CD4-positive, alpha-beta T cell treated with Interleukin-21 for 1 hour (primary cell): ENCODE results near the gene CACTIN.
"Not testable (repeated sequence)": the region's sequence is repeated elsewhere in the genome, so short reads cannot be mapped to it uniquely, and the experiment has no call there.

Source experiments
- DNase-seq: peaks from one replicate; pipeline ENCODE4 v3.0.0-alpha.2; 2020

Gene CACTIN

DNA sequence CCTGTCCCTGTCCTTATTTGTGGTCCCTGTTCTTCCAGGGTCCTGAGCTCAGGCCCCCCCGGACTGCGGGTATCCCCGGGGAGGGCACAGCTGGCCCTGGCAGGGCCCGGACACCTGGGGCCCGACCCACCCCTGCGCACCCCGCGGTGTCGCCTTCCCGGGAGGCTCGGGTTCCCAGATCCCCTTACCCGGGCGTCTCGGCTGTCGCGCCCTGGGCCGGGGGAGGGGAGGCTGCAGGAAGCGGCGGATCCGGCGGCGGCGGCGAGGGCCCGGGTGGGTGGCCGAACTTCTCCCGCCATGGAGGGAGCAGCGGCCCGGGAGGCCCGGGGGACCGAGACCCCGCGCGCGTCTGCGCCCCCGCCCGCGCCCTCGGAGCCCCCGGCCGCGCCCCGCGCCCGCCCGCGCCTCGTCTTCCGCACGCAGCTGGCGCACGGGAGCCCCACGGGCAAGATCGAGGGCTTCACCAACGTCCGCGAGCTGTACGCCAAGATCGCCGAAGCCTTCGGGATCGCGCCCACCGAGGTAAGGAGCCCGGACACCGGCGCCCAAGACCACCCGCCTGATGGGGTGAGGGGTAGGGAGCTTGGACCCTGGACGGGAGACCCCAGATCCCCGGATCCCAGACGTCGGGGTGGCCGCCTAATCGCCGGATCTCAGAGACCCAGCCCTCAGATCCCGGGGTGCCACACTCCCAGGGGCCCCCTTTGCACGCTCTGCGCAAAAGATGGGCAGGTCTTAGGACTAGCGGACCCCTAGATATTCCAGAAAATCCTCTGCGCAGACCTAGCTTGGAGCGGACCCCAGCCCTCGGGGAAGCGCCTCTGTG, 41.1 kb downstream of the CACTIN start, which contains the start of gene GIPC3:
Gene GIPC3, plus strand, starts transcription at position 178 of the 826 bp plus-strand sequence. Its CDS starts 120 bp downstream, at position 298.
- no peak for DNase-seq

DNA sequence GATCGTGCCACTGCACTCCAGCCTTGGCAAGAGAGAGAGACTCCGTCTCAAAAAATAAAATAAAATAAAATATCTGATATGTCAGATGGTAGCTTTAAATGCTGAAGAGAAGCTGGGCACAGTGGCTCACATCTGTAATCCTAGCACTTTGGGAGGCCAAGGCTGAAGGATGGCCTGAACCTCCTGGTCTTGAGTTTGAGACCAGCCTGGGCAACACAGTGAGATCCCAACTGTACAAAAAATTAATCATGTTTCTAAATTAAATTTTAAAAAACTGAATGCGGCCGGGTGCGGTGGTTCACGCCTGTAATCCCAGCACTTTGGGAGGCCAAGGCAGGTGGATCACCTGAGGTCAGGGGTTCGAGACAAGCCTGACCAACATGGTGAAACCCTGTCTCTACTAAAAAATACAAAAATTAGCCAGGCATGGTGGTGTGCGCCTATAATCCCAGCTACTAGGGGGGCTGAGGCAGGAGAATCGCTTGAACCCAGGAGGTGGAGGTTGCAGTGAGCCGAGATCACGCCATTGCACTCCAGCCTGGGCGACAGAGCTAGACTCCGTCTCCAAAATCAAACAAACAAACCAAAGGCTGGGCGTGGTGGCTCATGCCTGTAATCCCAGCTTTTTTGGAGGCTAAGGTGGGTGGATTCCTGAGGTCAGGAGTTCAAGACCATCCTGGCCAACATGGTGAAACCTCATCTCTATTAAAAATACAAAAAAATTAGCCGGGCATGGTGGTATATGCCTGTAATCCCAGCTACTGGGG, 42.4 kb downstream of the CACTIN start:
- DNase-seq = not testable (repeated sequence)

DNA sequence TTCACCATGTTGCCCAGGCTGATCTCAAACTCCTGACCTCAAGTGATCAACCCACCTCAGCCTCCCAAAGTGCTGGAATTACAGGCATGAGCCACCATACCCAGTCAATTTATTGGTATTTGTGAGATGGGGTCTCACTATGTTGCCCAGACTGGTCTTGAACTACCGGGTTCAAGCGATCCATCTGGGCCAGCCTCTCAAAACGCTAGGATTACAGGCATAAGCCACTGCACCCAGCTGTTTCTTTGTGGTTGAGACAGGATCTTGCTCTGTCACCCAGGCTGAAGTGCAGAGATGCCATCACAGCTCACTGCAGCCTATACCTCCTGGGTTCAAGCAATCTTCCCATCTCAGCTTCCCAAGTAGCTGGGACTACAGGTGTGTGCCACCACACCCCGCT, 44.8 kb downstream of the CACTIN start:
- not testable (repeated sequence) for DNase-seq

DNA sequence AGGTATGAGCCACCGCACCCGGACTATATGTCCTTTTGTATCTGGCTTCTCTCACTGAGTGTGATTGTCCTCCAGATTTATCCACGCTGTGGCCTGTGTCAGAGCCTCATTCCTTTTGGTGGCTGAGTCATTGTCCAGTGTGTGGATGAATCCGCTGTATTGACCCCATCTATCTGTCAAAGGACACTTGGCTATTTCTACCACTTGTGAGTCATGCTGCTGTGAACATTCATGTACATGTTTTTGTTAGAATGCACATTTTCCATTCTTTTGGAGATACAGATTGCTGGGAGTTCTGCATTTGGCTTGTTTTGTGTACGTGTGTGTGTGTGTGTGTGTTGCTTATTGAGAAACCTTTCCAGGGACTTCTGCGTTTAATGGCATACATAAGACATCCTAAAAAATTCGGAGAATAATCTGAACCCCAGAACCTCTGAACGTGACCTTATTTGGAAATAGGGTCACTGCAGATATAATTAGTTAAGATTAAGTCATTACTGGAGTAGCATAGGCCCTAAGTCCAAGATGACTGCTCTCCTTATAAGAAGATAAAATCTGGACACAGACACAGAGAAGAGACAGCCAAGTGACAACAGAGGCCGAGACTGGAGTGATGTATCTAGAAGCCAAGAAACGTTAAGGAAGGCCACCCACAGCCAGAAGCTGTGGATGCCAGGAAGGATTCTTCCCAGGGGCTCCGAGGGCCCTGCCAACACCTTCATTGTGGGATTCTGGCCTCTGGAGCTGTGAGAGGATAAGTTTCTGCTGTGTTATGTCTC, 46.2 kb downstream of the CACTIN start:
- DNase-seq = no peak

DNA sequence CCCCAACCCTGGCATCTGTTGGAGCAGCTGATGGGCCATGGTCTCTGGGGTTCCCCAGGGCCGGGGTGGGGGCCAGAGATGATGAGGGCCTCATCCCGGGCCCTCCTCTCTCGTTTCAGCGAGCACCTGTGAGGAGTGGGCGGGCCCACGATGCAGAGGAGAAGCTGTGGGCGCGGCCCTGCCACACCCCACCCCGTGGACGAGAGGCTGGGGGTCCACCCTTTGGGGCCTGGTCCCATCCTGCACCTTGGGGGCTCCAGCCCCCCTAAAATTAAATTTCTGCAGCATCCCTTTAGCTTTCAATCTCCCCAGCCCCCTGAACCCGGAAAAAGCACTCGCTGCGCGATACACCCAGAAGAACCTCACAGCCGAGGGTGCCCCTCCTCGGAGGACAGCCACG, 48.2 kb downstream of the CACTIN start:
- DNase-seq = no peak

DNA sequence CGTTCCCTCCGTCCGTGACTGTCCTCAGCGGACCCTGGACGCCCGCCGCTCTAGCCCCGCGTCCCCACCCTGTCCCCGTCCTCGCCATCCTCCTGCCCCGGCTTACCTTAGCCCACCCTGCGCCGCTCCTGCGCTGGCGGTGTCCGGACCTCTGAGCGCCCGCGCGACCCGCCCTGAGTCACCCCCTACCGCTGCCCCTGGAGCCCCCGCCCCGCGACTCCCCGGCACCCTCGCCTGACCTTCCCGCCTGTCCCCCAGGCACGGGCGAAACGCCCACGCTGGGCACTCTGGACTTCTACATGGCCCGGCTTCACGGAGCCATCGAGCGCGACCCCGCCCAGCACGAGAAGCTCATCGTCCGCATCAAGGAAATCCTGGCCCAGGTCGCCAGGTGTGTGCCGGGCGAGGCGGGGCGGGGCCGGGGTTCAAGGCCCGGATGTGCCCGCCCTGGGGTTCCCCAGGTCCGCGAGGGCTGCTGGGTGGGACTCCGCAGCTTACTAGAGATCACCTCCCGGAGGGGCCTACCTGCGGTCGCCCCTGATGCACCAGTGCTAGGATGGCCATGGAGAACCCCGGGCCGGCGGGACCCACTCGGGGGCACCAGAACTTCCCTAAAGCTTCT, 48.8 kb downstream of the CACTIN start:
- no peak for DNase-seq

DNA sequence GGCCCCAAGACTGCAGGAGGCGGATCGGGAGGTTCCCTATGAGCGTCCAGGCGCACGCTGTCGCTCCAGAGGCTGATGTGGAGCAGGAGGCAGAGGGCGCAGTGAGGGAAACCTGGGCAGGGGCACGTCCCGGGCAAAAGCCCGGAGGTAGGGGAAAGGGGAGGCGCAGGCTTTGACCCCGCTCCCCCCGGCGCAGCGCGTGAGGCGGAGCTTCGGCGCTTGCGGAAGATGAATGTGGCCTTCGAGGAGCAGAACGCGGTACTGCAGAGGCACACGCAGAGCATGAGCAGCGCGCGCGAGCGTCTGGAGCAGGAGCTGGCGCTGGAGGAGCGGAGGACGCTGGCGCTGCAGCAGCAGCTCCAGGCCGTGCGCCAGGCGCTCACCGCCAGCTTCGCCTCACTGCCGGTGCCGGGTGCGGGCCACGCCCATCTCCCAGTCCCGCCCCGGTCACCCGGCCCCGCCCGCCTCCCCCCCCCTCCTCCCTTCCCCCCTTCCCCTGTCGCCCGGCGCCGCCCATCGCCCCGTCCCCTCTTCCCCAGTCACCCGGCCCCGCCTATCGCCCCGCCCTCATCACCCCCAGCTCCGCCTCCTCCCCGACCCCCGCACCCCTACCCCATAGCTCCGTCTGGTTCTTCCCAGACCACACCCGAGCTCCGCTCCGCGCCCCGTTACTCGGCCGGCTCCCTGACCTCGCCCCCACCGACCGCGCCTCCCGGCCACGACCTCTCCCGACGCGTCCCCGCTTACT, 49.7 kb downstream of the CACTIN start:
- no peak for DNase-seq

DNA sequence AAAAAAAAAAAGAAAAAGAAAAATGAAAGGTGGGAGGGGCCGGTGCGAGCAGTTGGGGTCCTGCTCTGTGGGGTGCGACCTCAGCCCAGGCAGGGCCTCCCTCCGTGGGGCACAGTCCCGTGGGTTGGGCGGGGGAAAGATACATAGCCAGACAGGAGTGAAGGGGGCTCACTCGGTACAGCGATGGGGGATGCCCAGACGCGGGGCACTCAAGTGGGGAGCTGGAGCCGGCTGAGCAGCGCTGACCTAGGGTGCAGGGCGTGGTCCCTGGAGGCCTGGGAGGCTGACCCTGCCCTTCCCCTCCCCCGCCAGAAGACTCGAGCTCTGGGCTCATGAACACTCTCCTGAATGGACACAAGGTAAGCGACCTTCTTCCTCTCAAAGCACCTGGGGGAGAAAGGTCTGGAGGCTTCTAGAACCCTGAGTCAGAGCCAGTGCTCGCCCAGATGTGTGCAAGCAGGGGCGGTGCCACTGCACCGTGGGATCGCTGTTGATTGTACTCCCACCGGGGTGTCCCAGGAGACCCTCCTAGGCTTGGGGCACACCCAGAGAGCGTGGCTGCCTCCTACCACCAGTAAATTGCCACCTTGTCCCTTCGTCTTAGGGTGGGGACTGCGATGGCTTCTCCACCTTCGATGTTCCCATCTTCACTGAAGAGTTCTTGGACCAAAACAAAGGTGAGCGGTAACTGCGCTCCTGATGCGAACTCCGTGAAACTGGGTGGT, 50.5 kb downstream of the CACTIN start:
- DNase-seq = no peak

DNA sequence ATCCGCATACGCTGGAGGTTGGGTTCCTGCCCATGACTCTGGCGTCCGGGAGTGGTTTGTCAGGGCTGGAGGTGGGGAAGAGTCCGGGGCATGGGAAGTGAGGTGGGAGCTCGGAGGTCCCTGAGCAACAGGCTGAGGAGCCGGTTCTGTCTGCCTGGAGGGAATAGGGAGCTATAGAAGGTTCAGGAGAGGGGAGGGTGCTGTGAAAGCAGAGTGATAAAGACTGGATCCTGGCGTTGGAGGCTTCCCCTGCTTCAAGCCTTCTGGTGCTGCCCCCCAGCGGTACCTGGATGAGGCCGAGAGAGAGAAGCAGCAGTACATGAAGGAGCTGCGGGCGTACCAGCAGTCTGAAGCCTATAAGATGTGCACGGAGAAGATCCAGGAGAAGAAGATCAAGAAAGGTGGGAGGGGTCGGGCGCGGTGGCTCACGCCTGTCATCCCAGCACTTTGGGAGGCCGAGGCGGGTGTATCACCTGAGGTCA, 51.3 kb downstream of the CACTIN start:
- DNase-seq = peak; percentile 32

DNA sequence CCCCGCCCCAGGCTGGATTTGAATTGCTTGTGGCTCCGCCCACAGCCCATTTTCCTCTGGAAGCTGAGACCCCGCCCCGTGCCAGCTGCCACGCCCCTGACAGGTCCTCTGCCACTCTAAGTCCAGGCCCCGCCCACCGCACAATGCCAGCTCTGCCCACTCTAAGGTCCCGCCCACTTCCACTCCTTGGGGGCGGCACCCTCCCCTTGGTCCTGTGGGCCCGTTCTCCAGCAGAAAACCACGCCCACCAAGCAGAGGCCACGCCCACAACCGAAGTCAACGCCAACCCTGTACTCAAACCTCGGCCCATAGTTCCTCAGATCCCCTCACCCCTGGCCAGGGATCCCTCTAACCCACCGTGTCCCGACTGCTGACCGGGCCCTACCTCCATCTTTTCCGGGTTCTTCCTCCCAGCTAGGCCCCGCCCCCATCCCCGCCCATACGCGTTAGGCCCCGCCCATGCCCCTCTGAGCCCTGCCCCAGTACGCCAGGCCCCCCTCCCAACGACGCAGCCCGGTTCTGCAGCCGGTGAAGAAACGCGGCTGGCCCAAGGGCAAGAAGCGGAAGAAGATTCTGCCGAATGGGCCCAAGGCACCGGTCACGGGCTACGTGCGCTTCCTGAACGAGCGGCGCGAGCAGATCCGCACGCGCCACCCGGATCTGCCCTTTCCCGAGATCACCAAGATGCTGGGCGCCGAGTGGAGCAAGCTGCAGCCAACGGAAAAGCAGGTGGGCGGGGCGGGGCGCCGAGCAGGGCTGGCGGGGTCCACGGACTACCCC, 52.5 kb downstream of the CACTIN start:
- DNase-seq = peak; percentile 88

DNA sequence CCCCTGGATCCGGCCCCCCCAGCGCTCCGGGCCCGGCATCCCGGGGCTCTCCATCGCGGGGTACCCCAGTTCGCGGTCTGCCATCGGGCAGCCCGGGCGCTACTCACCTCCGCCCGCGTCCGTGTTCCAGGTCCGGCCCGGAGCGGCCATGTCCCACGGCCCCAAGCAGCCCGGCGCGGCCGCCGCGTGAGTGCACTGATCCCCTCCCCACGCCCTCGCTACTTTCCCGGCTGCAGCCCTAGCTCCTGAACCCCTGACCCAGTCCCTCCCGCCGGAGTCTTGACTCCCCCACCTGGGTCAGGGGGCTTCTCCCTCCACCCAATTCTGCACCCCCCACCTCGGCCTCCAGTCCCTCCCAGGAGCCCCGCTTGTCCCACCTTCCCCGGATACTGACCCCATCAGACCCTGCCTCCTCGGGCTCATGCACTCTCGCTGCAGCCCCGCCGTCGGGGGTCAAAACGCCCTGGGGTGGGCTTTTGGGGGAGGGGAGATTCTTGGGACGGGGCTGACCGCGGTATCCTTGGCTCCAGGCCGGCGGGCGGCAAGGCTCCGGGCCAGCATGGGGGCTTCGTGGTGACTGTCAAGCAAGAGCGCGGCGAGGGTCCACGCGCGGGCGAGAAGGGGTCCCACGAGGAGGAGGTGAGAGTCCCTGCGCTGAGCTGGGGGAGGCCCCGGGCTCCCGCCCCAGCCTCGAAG, 53.3 kb downstream of the CACTIN start:
- DNase-seq = no peak

DNA sequence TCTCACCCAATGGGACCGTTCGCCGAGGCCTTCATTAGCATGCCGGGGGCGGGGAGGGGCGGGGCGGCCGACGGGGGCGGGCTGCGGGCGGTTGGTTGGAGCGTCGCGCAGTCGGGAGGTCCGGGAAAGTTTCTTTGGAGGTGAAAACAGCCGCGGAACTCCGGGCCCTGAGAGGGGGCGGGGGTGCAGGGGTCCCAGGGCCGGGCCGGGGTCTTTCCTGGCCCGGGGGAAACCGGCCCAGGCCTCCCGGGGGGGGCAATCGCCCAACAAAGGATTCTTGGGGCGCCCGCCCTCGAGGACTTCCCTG, 53.8 kb downstream of the CACTIN start, which contains the start of gene HMG20B:
Gene HMG20B, plus strand, starts transcription at position 90 of the 307 bp plus-strand sequence. CDS start 366 bp downstream, outside the sequence.
- DNase-seq = no peak

DNA sequence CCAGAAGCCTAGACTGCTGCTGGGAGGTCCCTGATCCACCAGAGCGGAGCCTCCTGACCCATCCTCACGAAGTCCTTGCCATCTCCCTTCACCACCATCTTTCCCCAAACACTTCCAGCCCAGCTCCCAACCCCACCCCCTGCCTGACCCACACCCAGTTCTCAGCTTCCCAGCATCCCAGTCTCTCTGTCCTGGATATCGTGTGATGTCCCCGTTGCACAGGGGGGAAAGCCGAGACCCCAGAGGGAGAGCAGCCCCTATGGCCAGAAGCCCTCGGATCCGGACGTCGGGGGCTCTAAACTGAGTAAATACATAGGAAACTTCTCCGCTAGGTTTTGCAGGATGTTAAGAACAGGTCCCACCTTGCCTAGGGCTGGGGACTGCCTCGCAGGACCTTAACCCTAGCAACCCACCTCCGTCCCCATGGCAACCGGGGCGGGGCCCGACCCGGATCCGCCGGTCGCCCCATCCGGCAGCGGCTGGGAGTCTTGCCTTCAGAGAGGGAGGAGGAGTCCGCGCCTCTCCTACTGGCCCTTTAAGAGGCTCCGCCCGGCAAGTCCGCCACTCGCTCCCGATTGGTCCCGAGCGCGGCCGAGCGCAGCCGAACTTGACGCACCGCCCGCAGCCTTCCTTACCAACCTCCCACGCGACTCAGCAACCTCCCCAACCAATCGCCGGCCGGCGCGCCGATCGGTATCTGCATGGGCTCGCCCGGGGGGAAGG, 54.3 kb downstream of the CACTIN start:
- DNase-seq = peak; percentile 100

DNA sequence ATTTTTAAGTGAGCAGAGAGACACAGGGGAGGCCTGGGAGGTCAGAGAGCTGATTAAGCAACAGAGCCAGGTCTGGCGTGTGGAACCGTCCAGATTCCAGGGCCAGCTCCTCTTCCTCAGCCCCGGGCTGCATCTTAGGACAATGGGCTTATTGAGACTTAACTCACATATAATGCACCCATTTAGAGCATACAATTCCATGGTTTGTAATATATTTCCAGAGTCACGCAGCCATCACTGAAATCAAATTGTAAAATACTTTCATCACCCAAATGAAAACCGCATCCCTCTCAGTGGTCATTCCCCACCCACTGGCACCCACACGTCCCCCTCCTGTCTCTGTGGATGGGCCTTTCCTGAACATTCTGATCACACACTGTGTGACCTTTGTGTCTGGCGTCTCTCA, 56.0 kb downstream of the CACTIN start:
- DNase-seq = no peak

DNA sequence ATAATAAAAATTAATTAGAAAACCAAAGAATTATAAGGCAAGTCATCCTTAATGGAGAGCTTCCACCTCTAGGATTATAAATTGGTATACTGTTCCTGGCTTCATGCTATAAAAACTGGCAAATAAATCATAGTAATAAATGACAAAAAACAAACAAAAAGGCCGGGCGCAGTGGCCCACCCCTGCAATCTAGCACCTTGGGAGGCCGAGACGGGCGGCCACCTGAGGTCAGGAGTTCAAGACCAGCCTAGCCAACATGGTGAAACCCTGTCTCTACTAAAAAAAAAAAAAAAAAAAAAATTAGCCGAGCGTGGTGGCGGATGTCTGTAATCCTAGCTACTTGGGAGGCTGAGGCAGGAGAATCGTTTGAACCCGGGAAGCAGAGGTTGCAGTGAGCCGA, 56.5 kb downstream of the CACTIN start:
- DNase-seq = not testable (repeated sequence)

DNA sequence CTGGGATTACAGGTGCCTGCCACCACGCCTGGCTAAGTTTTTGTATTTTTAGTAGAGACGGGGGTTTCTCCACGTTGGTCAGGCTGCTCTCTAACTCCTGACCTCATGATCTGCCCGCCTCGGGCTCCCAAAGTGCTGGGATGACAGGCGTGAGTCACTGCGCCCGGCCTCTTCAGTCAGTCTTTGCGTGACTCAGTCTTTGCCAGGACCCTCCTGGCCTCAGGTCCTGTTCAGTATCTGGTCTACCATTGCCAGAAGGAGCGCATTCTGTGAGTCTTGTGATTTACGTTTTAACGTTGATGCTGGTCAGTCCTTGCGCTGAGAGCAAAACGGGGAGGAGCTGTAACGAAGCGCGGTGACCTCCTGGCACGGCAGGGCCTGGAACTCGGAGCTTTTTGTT, 61.5 kb downstream of the CACTIN start:
- DNase-seq = no peak

DNA sequence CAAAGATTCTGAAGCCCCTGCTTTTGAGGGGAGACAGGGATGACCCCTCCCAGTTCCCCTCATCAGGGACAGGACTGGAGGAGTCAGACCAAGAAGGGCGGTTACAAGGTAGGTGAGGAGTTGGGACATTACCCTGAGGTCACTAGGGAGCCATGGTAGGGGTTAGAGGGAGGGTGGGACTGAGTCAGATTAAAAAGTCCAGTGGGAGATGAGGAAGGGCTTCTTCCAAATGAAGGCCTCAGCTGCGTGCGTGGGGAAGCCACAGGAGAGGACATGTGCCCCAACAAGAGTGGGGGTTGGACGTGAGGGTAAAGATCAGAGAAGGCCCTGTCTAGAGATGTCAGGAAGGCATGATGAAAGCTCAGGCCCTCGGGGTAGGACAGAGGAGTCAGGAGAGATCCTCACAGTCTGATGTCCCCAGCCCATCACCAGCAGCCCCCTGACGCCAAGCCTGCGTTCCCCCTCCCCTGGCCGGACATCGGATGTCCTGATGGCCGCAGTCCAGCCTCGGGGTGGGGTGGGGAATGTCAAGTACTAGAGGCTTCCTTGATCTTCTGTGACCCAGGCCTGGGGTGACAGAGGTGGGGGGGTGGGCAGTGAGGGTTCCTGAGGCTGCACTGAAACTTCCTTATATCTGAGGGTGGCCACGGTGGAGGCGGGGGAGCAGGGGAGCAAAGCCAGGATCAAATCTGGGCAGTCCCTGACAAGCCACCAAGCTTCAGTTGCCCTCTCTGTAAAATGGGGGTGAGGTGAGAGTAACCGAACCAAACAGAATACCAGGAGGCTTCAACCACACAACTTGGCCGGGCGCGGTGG, 62.7 kb downstream of the CACTIN start:
- DNase-seq = no peak
